ENCODE results near the gene FAM240B. TPM values are rescaled to one million over a fixed set of nuclear protein-coding genes. Genes with fewer than 3 reads are reported as not detected.

Gene FAM240B
- total RNA-seq, 1 experiment from 2014 or later, result not detected

GRCh38 chr9:38718148-38718547 is 1.8 kb downstream of the FAM240B start:
- H3K4me3 ChIP-seq, result no peak overlapping the region
- H3K27me3 ChIP-seq, result no peaks in the 10 kb centered on the region
- H3K9me3 ChIP-seq (replicated peaks), result no peaks in the 10 kb centered on the region
- no peak overlapping the region for H3K27ac ChIP-seq
- peaks cover 12% of the 10 kb centered on the region for H3K4me1 ChIP-seq
- DNase-seq, result no peak
- H3K36me3 ChIP-seq, result no peaks in the 10 kb centered on the region

- no peak overlapping the region for H3K27ac ChIP-seq
- H3K4me1 ChIP-seq, result peaks cover 7% of the 10 kb centered on the region
- H3K9me3 ChIP-seq (replicated peaks), result no peaks in the 10 kb centered on the region
- H3K4me3 ChIP-seq, result no peak overlapping the region
- DNase-seq, result no peak
- no peaks in the 10 kb centered on the region for H3K36me3 ChIP-seq
- H3K27me3 ChIP-seq, result no peaks in the 10 kb centered on the region
These were observed 4.2 kb downstream of the FAM240B start for GRCh38 chr9:38715684-38716083.

GRCh38 chr9:38713426-38713825 is 6.5 kb downstream of the FAM240B start:
- Histone ChIP-seq H3K9me3 (replicated peaks) (no peaks in the 10 kb centered on the region), H3K27ac (no peak overlapping the region), H3K4me3 (no peak overlapping the region), H3K27me3 (no peaks in the 10 kb centered on the region), H3K36me3 (no peaks in the 10 kb centered on the region), H3K4me1 (peaks cover 13% of the 10 kb centered on the region)
- DNase-seq, result no peak

- DNase-seq, result peak; percentile 64 to 69
- Histone ChIP-seq H3K4me3 (no peak overlapping the region), H3K4me1 (peaks cover 20% of the 10 kb centered on the region), H3K27ac (peak overlapping the region; percentile 70), H3K27me3 (no peaks in the 10 kb centered on the region), H3K36me3 (no peaks in the 10 kb centered on the region), H3K9me3 (replicated peaks) (no peaks in the 10 kb centered on the region)
These were observed 11.2 kb downstream of the FAM240B start for GRCh38 chr9:38708759-38709158.

- Histone ChIP-seq H3K4me3 (no peak overlapping the region), H3K9me3 (replicated peaks) (no peaks in the 10 kb centered on the region), H3K36me3 (no peaks in the 10 kb centered on the region), H3K27me3 (no peaks in the 10 kb centered on the region), H3K4me1 (peaks cover 20% of the 10 kb centered on the region), H3K27ac (peak overlapping the region; percentile 70)
- peak; percentile 86 to 88 for DNase-seq
These were observed 11.9 kb downstream of the FAM240B start for GRCh38 chr9:38707885-38708637.

- Histone ChIP-seq H3K36me3 (no peaks in the 10 kb centered on the region), H3K27me3 (no peaks in the 10 kb centered on the region), H3K27ac (no peak overlapping the region), H3K4me3 (no peak overlapping the region), H3K4me1 (peaks cover 31% of the 10 kb centered on the region), H3K9me3 (replicated peaks) (no peaks in the 10 kb centered on the region)
- DNase-seq, result no peak
These were observed 13.4 kb downstream of the FAM240B start for GRCh38 chr9:38706493-38706892.

GRCh38 chr9:38705917-38706316 is 14.0 kb downstream of the FAM240B start:
- H3K36me3 ChIP-seq, result no peaks in the 10 kb centered on the region
- H3K4me3 ChIP-seq, result no peak overlapping the region
- H3K27ac ChIP-seq, result no peak overlapping the region
- no peaks in the 10 kb centered on the region for H3K9me3 ChIP-seq (replicated peaks)
- H3K27me3 ChIP-seq, result no peaks in the 10 kb centered on the region
- DNase-seq, result no peak
- peaks cover 37% of the 10 kb centered on the region for H3K4me1 ChIP-seq

GRCh38 chr9:38700695-38701094 is 19.2 kb downstream of the FAM240B start:
- DNase-seq, result peak; percentile 89 to 92
- H3K27me3 ChIP-seq, result no peaks in the 10 kb centered on the region
- H3K36me3 ChIP-seq, result no peaks in the 10 kb centered on the region

GRCh38 chr9:38699337-38699736 is 20.6 kb downstream of the FAM240B start:
- peaks cover 29% of the 10 kb centered on the region for H3K4me1 ChIP-seq
- H3K9me3 ChIP-seq (replicated peaks), result no peaks in the 10 kb centered on the region
- H3K36me3 ChIP-seq, result no peaks in the 10 kb centered on the region
- H3K27ac ChIP-seq, result no peak overlapping the region
- no peak overlapping the region for H3K4me3 ChIP-seq
- no peaks in the 10 kb centered on the region for H3K27me3 ChIP-seq
- no peak for DNase-seq

More at GRCh38 chr9:38700695-38701094, 19.2 kb downstream of the FAM240B start:
- peaks cover 29% of the 10 kb centered on the region for H3K4me1 ChIP-seq
- H3K4me3 ChIP-seq, result peak overlapping the region; percentile 14; the same call in 1 of the 2 replicates
- H3K27ac ChIP-seq, result peak overlapping the region; percentile 70
- no peaks in the 10 kb centered on the region for H3K9me3 ChIP-seq (replicated peaks)

GRCh38 chr9:38697776-38698300 is 22.1 kb downstream of the FAM240B start:
- peaks cover 29% of the 10 kb centered on the region for H3K4me1 ChIP-seq
- H3K27me3 ChIP-seq, result no peaks in the 10 kb centered on the region
- no peak overlapping the region for H3K27ac ChIP-seq
- H3K36me3 ChIP-seq, result no peaks in the 10 kb centered on the region
- no peak for DNase-seq
- no peak overlapping the region for H3K4me3 ChIP-seq
- H3K9me3 ChIP-seq (replicated peaks), result no peaks in the 10 kb centered on the region

GRCh38 chr9:38696999-38697398 is 22.9 kb downstream of the FAM240B start:
- peaks cover 23% of the 10 kb centered on the region for H3K4me1 ChIP-seq
- no peaks in the 10 kb centered on the region for H3K27me3 ChIP-seq
- no peak overlapping the region for H3K4me3 ChIP-seq
- no peak for DNase-seq
- no peaks in the 10 kb centered on the region for H3K36me3 ChIP-seq
- no peaks in the 10 kb centered on the region for H3K9me3 ChIP-seq (replicated peaks)
- H3K27ac ChIP-seq, result no peak overlapping the region

- Histone ChIP-seq H3K4me3 (no peak overlapping the region), H3K27me3 (no peaks in the 10 kb centered on the region), H3K9me3 (replicated peaks) (no peaks in the 10 kb centered on the region), H3K36me3 (no peaks in the 10 kb centered on the region), H3K27ac (no peak overlapping the region), H3K4me1 (peaks cover 8% of the 10 kb centered on the region)
- no peak for DNase-seq
These were observed 25.3 kb downstream of the FAM240B start for GRCh38 chr9:38694676-38695075.

GRCh38 chr9:38692707-38693106 is 27.2 kb downstream of the FAM240B start:
- Histone ChIP-seq H3K27me3 (no peaks in the 10 kb centered on the region), H3K36me3 (no peaks in the 10 kb centered on the region), H3K9me3 (replicated peaks) (no peaks in the 10 kb centered on the region), H3K4me1 (peaks cover 19% of the 10 kb centered on the region), H3K4me3 (no peak overlapping the region), H3K27ac (no peak overlapping the region)
- DNase-seq, result no peak

GRCh38 chr9:38690574-38690973 is 29.4 kb downstream of the FAM240B start:
- H3K4me3 ChIP-seq, result no peak overlapping the region
- no peaks in the 10 kb centered on the region for H3K36me3 ChIP-seq
- no peak for DNase-seq
- H3K9me3 ChIP-seq (replicated peaks), result no peaks in the 10 kb centered on the region
- no peaks in the 10 kb centered on the region for H3K27me3 ChIP-seq
- peaks cover 26% of the 10 kb centered on the region for H3K4me1 ChIP-seq
- no peak overlapping the region for H3K27ac ChIP-seq

- Histone ChIP-seq H3K36me3 (no peaks in the 10 kb centered on the region), H3K4me1 (peaks cover 26% of the 10 kb centered on the region), H3K4me3 (no peak overlapping the region), H3K27me3 (no peaks in the 10 kb centered on the region), H3K27ac (peak overlapping the region; percentile 3; the same call in 1 of the 2 replicates), H3K9me3 (replicated peaks) (no peaks in the 10 kb centered on the region)
- peak; percentile 63 to 74 for DNase-seq
These were observed 30.3 kb downstream of the FAM240B start for GRCh38 chr9:38689678-38690077.

- peak in 1 of 2 experiments; percentile 32 for DNase-seq
- no peaks in the 10 kb centered on the region for H3K36me3 ChIP-seq
- peak overlapping the region; percentile 49 for H3K4me3 ChIP-seq
- H3K9me3 ChIP-seq (replicated peaks), result no peaks in the 10 kb centered on the region
- H3K27ac ChIP-seq, result peak overlapping the region; percentile 74
- no peaks in the 10 kb centered on the region for H3K27me3 ChIP-seq
- peaks cover 36% of the 10 kb centered on the region for H3K4me1 ChIP-seq
These were observed 31.9 kb downstream of the FAM240B start for GRCh38 chr9:38687992-38688391.

Data from SJCRH30 (cell line).